ENCODE data around the gene HIGD1C.
"Not testable (repeated sequence)": the region's sequence is repeated elsewhere in the genome, so short reads cannot be mapped to it uniquely, and the experiment has no call there.

HIGD1C gene

GRCh38 chr12:50986966-50987737, 34.8 kb downstream of the HIGD1C start:
- no peak for DNase-seq

DNA sequence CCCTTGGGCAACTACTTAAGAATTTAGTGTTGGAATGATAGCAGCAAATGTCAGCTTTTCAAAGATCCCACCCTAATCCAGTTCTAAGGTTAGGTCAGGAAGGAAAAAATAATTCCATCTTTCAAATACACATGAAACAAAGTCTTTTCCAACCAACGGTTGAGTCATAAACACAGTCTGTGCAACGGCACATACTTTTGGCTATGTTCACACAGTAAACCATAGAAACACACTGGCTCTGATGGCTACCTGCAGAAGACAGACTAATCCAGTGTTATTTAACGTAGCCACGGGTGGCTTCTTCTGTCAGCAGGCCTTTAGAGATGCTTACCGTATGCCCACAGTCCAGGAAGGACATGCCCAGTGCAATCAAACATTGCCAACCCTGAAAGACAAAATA, 35.7 kb downstream of the HIGD1C start:
- DNase-seq: no peak

DNA sequence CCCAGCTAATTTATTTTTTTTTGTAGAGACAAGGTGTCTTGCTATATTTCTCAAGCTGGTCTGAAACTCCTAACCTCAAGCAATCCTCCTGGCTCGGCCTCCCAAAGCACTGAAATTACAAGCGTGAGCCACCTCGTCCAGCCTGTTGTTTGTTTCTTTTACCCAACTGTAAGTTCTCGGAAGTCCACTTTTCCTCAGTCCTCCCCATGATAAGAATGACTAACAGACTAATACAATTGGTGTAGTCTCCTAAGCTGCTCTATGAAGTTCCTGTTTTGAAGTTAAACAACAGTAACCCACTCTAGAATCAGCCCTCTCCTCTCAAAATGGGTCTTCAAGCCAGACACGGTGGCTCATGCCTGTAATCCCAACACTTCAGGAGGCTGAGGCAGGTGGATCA, 36.5 kb downstream of the HIGD1C start:
- DNase-seq: no peak

GRCh38 chr12:50990147-50990727, 37.9 kb downstream of the HIGD1C start:
- DNase-seq: no peak

DNA sequence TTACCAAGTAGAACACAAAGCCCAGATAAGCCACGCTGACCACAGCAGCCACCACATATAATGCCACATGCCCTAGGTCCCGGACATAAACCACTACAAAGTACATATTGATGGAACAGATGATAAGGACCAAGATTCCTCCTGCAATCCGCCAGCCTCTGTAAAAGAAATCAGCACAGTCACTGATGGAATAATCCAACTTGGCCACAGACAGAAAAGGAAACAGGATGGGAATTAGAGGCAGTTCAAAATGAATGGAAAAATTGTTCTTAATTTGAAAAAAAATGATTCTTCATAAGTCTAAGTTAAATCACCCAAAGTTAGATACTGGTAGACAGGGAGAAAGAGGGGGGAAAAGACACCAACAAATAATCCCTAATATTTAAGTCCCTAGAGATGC, 38.4 kb downstream of the HIGD1C start:
- DNase-seq: no peak

GRCh38 chr12:50991291-50991690, 38.9 kb downstream of the HIGD1C start:
- no peak for DNase-seq

GRCh38 chr12:50992819-50993218, 40.5 kb downstream of the HIGD1C start:
- no peak for DNase-seq

- no peak for DNase-seq
Measured at GRCh38 chr12:50999093-50999492, 46.7 kb downstream of the HIGD1C start.

GRCh38 chr12:51000245-51000644, 47.9 kb downstream of the HIGD1C start:
- no peak for DNase-seq

DNA sequence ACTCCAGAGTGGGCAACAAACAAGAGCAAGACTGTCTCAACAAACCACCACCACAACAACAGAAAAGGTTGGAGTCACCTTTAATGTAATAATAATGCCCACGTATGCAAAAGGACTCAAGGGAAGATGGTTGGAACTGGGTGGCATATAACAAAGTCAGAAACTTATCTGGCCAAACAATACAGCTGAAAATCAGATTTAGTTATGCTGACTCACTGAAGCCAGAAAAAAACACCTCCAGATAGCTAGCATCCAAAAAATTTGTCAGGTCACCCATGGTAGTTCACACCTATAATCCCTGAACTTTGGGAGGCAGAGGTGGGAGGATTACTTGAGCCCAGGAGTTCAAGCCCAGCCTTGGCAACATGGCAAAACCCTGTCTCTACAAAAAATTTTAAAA, 49.5 kb downstream of the HIGD1C start:
- DNase-seq: no peak

DNA sequence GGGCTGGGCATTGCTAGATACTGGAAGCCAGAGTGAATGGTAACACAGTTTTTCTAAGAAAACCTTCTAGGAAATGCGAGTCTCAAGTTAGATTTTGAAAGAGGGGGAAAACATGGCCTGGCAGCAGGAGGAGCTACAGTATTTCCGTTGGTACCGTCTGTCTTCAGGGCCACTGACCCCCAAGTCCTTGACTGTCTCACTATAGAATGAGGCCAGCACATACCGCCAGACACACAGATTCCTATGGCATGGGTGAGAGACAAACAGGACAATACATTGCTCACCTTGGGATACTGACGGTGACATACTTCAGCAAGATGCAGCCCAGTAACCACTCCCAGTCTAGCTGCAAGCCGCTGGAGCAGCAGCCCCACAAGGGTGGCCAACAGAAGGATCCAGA, 52.2 kb downstream of the HIGD1C start:
- no peak for DNase-seq

DNA sequence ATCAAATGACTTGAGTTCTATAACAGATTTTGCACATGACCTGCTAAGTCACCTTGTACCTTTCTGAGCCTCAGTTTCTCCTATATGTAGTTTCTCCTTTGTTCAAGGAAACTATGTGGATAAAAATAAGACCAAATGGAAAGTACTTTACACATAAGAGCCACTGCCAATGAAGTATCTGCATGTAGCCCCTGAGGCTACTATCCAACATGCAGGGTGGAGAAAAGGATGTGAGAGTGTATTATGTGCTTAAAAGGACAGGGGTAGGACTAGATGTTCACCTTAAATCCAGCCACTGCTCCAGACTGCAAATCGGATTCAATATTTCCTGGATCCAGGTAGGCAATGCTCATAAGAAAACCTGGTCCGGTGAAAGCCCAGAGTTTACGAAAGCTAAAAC, 52.7 kb downstream of the HIGD1C start:
- DNase-seq: no peak

DNA sequence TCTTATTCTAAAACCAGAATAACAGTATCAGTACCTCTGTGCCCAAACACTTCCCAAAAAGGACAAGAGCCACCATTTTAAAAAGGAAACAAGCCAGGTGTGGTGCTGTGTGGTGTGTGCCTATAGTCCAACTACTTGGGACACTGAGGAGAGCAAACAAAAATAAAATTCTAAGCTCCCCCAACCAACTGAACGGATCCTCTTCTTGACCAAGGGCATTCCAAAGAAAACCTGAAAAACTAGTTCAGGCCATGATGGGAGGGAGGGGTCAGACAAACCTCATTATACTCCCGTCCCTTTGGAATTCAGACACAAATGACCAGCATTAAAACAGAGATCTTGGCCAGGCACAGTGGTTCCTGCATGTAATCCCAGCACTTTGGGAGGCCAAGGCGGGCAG, 53.3 kb downstream of the HIGD1C start:
- no peak for DNase-seq

GRCh38 chr12:51008329-51009055, 56.1 kb downstream of the HIGD1C start:
- no peak for DNase-seq

GRCh38 chr12:51009056-51009440, 56.7 kb downstream of the HIGD1C start:
- no peak for DNase-seq

GRCh38 chr12:51011955-51012354, 59.6 kb downstream of the HIGD1C start:
- no peak for DNase-seq

GRCh38 chr12:51012570-51013236, 60.4 kb downstream of the HIGD1C start:
- no peak for DNase-seq

DNA sequence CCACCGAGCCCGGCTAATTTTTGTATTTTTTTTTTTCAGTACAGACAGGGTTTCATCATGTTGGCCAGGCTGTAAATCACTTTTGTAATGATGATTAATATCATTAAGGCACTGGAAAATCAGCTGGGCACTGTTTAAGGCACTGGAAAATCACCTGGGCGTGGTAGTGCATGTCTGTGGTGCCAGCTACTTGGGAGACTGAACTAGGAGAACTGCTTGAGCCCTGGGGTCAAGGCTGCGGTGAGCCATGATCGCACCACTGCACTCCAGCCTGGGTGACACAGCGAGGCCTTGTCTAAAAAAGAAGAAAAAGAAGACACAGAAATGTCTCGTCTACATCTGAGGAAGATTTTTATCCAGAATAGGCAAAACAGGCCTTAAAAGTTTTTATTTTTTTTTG, 61.1 kb downstream of the HIGD1C start:
- DNase-seq: no peak

- DNase-seq: not testable (repeated sequence)
Measured at GRCh38 chr12:51014467-51014866, 62.1 kb downstream of the HIGD1C start.

GRCh38 chr12:51017452-51017851, 65.1 kb downstream of the HIGD1C start:
- no peak for DNase-seq

GRCh38 chr12:51018956-51019355, 66.6 kb downstream of the HIGD1C start:
- DNase-seq: no peak

DNA sequence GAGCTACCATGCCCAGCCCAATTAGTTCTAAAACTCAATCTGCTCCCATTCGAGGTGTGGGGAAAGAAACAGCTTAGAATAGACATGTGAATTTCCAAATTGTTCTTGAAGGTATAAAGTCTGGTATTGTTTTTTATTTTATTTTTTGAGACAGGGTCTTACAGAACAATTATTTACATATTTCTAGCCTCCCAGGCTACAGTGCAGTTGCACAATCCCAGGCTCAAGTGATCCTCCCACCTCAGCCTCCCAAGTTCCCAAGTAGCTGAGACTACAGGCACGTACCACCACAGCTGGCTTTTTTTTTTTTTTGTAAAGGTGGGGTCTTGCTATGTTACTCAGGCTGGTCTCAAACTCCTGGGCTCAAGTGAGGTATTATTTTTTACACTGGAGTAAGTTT, 67.6 kb downstream of the HIGD1C start:
- DNase-seq: no peak
